K562 (cell line): ENCODE data around the gene SYDE1. TPM values are rescaled to one million over a fixed set of nuclear protein-coding genes. Genes with fewer than 3 reads are reported as not detected.

Experiments used
- CEBPG ChIP-seq, 3 experiments: fragments of 200-800 bp in 1 of 3; sonication (Bioruptor generic) in 1 of 3; sonication (generic) in 1 of 3; formaldehyde crosslinking in 1 of 3; IDR thresholded peaks in 2 of 3; conservative IDR thresholded peaks in 1 of 3; 2 replicates each; pipeline versions ENCODE4 v1.6.1 to v1.8.0; 2016 to 2022; ENCODE audit warnings: missing compliant biosample characterization in 2 of 3, missing genetic modification characterization in 2 of 3, mild to moderate bottlenecking in 1 of 3, missing genetic modification reagents in 1 of 3
- CTCF ChIP-seq, 3 experiments: IDR thresholded peaks in 2 of 3; conservative IDR thresholded peaks in 1 of 3; 2 replicates each; pipeline ENCODE4 v1.5.1; 2011 to 2012; ENCODE audit warnings: low read length in 3 of 3, mild to moderate bottlenecking in 3 of 3, control low read depth in 2 of 3, improper control_type of control experiment in 1 of 3, inconsistent platforms in 1 of 3, low read depth in 1 of 3, mixed read lengths in 1 of 3, moderate library complexity in 1 of 3; ENCODE audit not compliant: insufficient read depth in 2 of 3
- ERF ChIP-seq: fragments of 450-650 bp; formaldehyde crosslinking; IDR thresholded peaks from 2 replicates; pipeline ENCODE4 v1.4.0; 2020; ENCODE audit warnings: mild to moderate bottlenecking, mixed read lengths
- MLLT1 ChIP-seq, 2 experiments: fragments of 450-650 bp; IDR thresholded peaks; 2 replicates each; pipeline ENCODE4 v1.6.1; 2016
- MNT ChIP-seq, 2 experiments: fragments of 450-650 bp; conservative IDR thresholded peaks; 2 replicates each; pipeline ENCODE4 v1.6.1; 2017; ENCODE audit warnings: mild to moderate bottlenecking in 2 of 2, moderate library complexity in 2 of 2
- POLR3G ChIP-seq: IDR thresholded peaks from 2 replicates; pipeline ENCODE4 v1.6.1; 2011; ENCODE audit not compliant: insufficient read length, insufficient replicate concordance; ENCODE audit errors: extremely low read depth
- SMC3 ChIP-seq: conservative IDR thresholded peaks from 2 replicates; pipeline ENCODE4 v1.6.1; 2011; ENCODE audit warnings: low read depth, low read length, improper control_type of control experiment; ENCODE audit not compliant: insufficient read depth
- ZBTB26 ChIP-seq: fragments of 450-650 bp; formaldehyde crosslinking; IDR thresholded peaks from 2 replicates; pipeline ENCODE4 v1.4.0; 2022; ENCODE audit warnings: missing genetic modification characterization
- ZMIZ1 ChIP-seq, 2 experiments: fragments of 150-350 bp in 1 of 2; IDR thresholded peaks; 2 replicates each; pipeline ENCODE4 v1.6.1; 2012 to 2016; ENCODE audit warnings: low read depth in 2 of 2, low read length in 2 of 2, mild to moderate bottlenecking in 1 of 2, moderate library complexity in 1 of 2
- ZNF23 ChIP-seq: fragments of 250-450 bp; sonication (Bioruptor Pico); IDR thresholded peaks from 2 replicates; pipeline ENCODE4 v1.4.0; 2020; ENCODE audit warnings: mild to moderate bottlenecking
- ZNF280A ChIP-seq: fragments of 450-650 bp; IDR thresholded peaks from 2 replicates; pipeline ENCODE4 v1.6.1; 2018; ENCODE audit warnings: mild to moderate bottlenecking, low read depth; ENCODE audit not compliant: partially characterized antibody
- ZNF311 ChIP-seq: fragments of 250-450 bp; sonication (Bioruptor Pico); IDR thresholded peaks from 2 replicates; pipeline ENCODE4 v1.4.0; 2020; ENCODE audit warnings: mild to moderate bottlenecking, moderate library complexity
- ZNF41 ChIP-seq: fragments of 250-450 bp; sonication (Bioruptor Pico); conservative IDR thresholded peaks from 2 replicates; pipeline ENCODE4 v1.4.0; 2020; ENCODE audit warnings: mild to moderate bottlenecking
- polyA plus RNA-seq, 8 experiments: library from polyadenylated mRNA; depleted of rRNA in 4 of 8; stranded (reverse) in 5 of 8; unstranded in 3 of 8; fragments of >200 nt; fragmentation: Nextera tagmentation in 2 of 8; fragmentation: Illumina TruSeq in 1 of 8; extraction: Ambion mirVana in 2 of 8; extraction: Trizol in 1 of 8; gene quantifications; 2 replicates each; pipeline versions ENCODE4 v1.2.1 to v1.2.3, GENCODE V29; 2011 to 2014; ENCODE audit warnings: inconsistent platforms in 1 of 8, missing spikeins in 1 of 8
- total RNA-seq, 7 experiments: library from RNA; depleted of rRNA in 6 of 7; stranded (reverse); fragments of >200 nt in 6 of 7; fragmentation: Illumina TruSeq in 2 of 7; extraction: Trizol in 2 of 7; gene quantifications; 2 replicates each; pipeline versions ENCODE4 v1.2.1 to v1.2.3, GENCODE V29; 2011 to 2021; ENCODE audit warnings: low replicate concordance in 1 of 7

Gene SYDE1
- total and polyA plus RNA-seq, 9 of the 15 experiments (the other 6 are each of a cell fraction or from before 2014, with no cell fraction given) = 0.04 TPM; not detected in 8

- TF ChIP-seq MLLT1 (IDR thresholded peaks at IDR 0.05) (no peak), ZNF41 (CRISPR knock-in tag) (no peak), ZMIZ1 (IDR thresholded peaks at IDR 0.05; ENCODE audit: low read depth in 2 of 2, low read length in 2 of 2) (no peak), ERF (CRISPR knock-in tag) (no peak), CTCF (IDR thresholded peaks at IDR 0.05 in 2 of 3, conservative IDR thresholded peaks at IDR 0.05 in 1 of 3; ENCODE audit: insufficient read depth in 2 of 3, low read depth in 1 of 3, low read length in 3 of 3) (no peak), ZBTB26 (no peak), ZNF311 (CRISPR knock-in tag) (no peak), MNT (conservative IDR thresholded peaks at IDR 0.05) (no peak), SMC3 (no peak), CEBPG (CRISPR knock-in tag; IDR thresholded peaks at IDR 0.05) (no peak), CEBPG (tag; conservative IDR thresholded peaks at IDR 0.05 in 1 of 2, IDR thresholded peaks at IDR 0.05 in 1 of 2) (no peak), POLR3G (no peak), ZNF280A (no peak), ZNF23 (CRISPR knock-in tag) (no peak)
Observed at GRCh38 chr19:15114153-15114540, 6.9 kb downstream of the SYDE1 start (continued).
